ENCODE measurements around the gene BANP. TPM values are rescaled to one million over a fixed set of nuclear protein-coding genes. Genes with fewer than 3 reads are reported as not detected.
A peak's percentile ranks its signal among the peaks of the same experiment; 100 is the strongest.

BANP gene
- total and polyA plus RNA-seq, 2 donors (not counting 1 experiment from before 2014, with no cell fraction given): 9.3 to 31.0 TPM

GRCh38 chr16:88067530-88068411 is 116.5 kb downstream of the BANP start:
- H3K4me1 ChIP-seq (ENCODE audit: control insufficient read depth, extremely low read depth, insufficient read depth, low read length): peaks cover 20% of the 10 kb centered on the region
- no peaks in the 10 kb centered on the region for H3K79me2 ChIP-seq (ENCODE audit: control insufficient read depth, insufficient read depth, low read length)
- no peak overlapping the region for H3K27ac ChIP-seq (ENCODE audit: insufficient read depth, low read length)
- H3K9ac ChIP-seq (ENCODE audit: insufficient read depth, low read length): no peak overlapping the region
- H3K4me2 ChIP-seq (ENCODE audit: extremely low read depth, insufficient read depth, low read length): no peak overlapping the region
- no peaks in the 10 kb centered on the region for H3K9me3 ChIP-seq (ENCODE audit: control insufficient read depth, insufficient read depth, low read depth, low read length)
- no peak for DNase-seq (ENCODE audit: low read depth in 2 of 2)
- TF ChIP-seq EZH2 (IDR thresholded peaks at IDR 0.05; ENCODE audit: low read length, missing control alignments): no peak
- no peak overlapping the region for H2AFZ ChIP-seq (ENCODE audit: low read length)
- no peak overlapping the region for H3K4me3 ChIP-seq (replicated peaks in 1 of 4; ENCODE audit: control extremely low read depth in 1 of 4, insufficient read depth in 1 of 4, low read depth in 3 of 4, low read length in 4 of 4)
- peaks cover 4% of the 10 kb centered on the region for H3K36me3 ChIP-seq (ENCODE audit: control insufficient read depth, insufficient read depth, low read length)
- H4K20me1 ChIP-seq (ENCODE audit: control insufficient read depth, extremely low read depth, insufficient read depth, low read length): no peaks in the 10 kb centered on the region
- H3K27me3 ChIP-seq (ENCODE audit: control insufficient read depth, insufficient read depth, low read length): no peaks in the 10 kb centered on the region

DNA sequence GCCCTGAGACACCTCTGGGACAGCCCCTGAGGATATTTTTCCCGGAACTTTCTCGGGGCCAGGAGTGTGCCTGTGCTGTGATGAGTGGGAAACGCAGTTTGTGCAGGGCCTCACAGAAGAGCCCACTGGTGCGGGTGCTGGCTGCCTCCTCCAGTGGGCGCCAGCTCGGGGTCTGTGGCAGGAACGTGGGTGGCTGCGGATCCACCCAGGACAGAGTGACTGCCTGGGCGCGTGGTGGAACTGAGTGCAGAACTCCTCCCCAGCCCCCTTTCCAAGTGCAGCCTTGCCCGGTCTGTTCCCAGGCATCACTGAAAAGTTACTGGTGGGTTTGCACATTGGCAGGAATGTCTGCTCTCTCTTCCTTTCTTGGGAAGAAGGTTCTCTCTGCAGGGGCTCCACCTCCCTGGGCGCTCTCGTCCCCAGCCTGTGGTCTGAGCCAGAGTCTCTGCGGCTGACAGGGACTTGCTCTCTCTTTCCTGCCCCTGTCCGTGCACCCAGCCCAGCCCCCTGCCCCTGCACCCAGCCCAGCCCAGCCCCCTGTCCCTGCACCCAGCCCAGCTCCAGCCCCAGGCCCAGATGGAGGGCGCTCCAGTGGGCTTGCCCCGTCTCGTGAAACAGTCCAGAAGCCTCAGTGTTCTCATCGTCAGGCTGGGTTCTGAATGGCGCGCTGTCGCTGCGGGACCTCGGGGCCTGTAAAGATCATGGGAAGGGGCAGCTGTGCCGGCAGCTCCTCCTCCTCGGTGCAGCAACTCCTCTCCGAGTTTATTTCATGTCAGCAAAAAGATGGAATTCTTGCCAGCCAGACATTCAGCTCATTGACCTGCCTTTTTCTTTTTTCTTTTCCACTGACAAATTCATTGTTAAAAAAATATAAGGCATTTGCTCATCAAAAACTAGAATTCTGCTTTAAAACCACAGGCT is 117.5 kb downstream of the BANP start:
- Histone ChIP-seq H3K9ac (ENCODE audit: insufficient read depth, low read length) (no peak overlapping the region), H3K27ac (ENCODE audit: insufficient read depth, low read length) (no peak overlapping the region), H3K27me3 (ENCODE audit: control insufficient read depth, insufficient read depth, low read length) (no peaks in the 10 kb centered on the region), H3K79me2 (ENCODE audit: control insufficient read depth, insufficient read depth, low read length) (no peaks in the 10 kb centered on the region), H3K4me1 (ENCODE audit: control insufficient read depth, extremely low read depth, insufficient read depth, low read length) (peaks cover 11% of the 10 kb centered on the region), H3K9me3 (ENCODE audit: control insufficient read depth, insufficient read depth, low read depth, low read length) (no peaks in the 10 kb centered on the region), H4K20me1 (ENCODE audit: control insufficient read depth, extremely low read depth, insufficient read depth, low read length) (no peaks in the 10 kb centered on the region), H3K36me3 (ENCODE audit: control insufficient read depth, insufficient read depth, low read length) (peaks cover 4% of the 10 kb centered on the region), H3K4me2 (ENCODE audit: extremely low read depth, insufficient read depth, low read length) (no peak overlapping the region), H3K4me3 (replicated peaks in 1 of 4; ENCODE audit: control extremely low read depth in 1 of 4, insufficient read depth in 1 of 4, low read depth in 3 of 4, low read length in 4 of 4) (no peak overlapping the region), H2AFZ (ENCODE audit: low read length) (no peak overlapping the region)
- no peak for TF ChIP-seq EZH2 (IDR thresholded peaks at IDR 0.05; ENCODE audit: low read length, missing control alignments)
- TF ChIP-seq, protein P1, sequence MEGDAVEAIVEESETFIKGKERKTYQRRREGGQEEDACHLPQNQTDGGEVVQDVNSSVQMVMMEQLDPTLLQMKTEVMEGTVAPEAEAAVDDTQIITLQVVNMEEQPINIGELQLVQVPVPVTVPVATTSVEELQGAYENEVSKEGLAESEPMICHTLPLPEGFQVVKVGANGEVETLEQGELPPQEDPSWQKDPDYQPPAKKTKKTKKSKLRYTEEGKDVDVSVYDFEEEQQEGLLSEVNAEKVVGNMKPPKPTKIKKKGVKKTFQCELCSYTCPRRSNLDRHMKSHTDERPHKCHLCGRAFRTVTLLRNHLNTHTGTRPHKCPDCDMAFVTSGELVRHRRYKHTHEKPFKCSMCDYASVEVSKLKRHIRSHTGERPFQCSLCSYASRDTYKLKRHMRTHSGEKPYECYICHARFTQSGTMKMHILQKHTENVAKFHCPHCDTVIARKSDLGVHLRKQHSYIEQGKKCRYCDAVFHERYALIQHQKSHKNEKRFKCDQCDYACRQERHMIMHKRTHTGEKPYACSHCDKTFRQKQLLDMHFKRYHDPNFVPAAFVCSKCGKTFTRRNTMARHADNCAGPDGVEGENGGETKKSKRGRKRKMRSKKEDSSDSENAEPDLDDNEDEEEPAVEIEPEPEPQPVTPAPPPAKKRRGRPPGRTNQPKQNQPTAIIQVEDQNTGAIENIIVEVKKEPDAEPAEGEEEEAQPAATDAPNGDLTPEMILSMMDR (conservative IDR thresholded peaks at IDR 0.05 in 1 of 2, IDR thresholded peaks at IDR 0.05 in 1 of 2; ENCODE audit: low read depth in 1 of 2, low read length in 2 of 2): peak in 1 of 2 donors; percentile 7
- DNase-seq (ENCODE audit: low read depth in 2 of 2): no peak

GRCh38 chr16:88069397-88070168 is 118.3 kb downstream of the BANP start:
- no peak overlapping the region for H2AFZ ChIP-seq (ENCODE audit: low read length)
- no peak for TF ChIP-seq EZH2 (IDR thresholded peaks at IDR 0.05; ENCODE audit: low read length, missing control alignments)
- TF ChIP-seq, protein P1 (conservative IDR thresholded peaks at IDR 0.05 in 1 of 2, IDR thresholded peaks at IDR 0.05 in 1 of 2; ENCODE audit: low read depth in 1 of 2, low read length in 2 of 2): no peak
- H3K27me3 ChIP-seq (ENCODE audit: control insufficient read depth, insufficient read depth, low read length): no peaks in the 10 kb centered on the region
- H3K9me3 ChIP-seq (ENCODE audit: control insufficient read depth, insufficient read depth, low read depth, low read length): no peaks in the 10 kb centered on the region
- no peaks in the 10 kb centered on the region for H4K20me1 ChIP-seq (ENCODE audit: control insufficient read depth, extremely low read depth, insufficient read depth, low read length)
- H3K9ac ChIP-seq (ENCODE audit: insufficient read depth, low read length): no peak overlapping the region
- H3K27ac ChIP-seq (ENCODE audit: insufficient read depth, low read length): no peak overlapping the region
- H3K79me2 ChIP-seq (ENCODE audit: control insufficient read depth, insufficient read depth, low read length): no peaks in the 10 kb centered on the region
- peaks cover 4% of the 10 kb centered on the region for H3K36me3 ChIP-seq (ENCODE audit: control insufficient read depth, insufficient read depth, low read length)
- no peak overlapping the region for H3K4me2 ChIP-seq (ENCODE audit: extremely low read depth, insufficient read depth, low read length)
- no peak overlapping the region for H3K4me3 ChIP-seq (replicated peaks in 1 of 4; ENCODE audit: control extremely low read depth in 1 of 4, insufficient read depth in 1 of 4, low read depth in 3 of 4, low read length in 4 of 4)
- no peak for DNase-seq (ENCODE audit: low read depth in 2 of 2)
- peaks cover 3% of the 10 kb centered on the region for H3K4me1 ChIP-seq (ENCODE audit: control insufficient read depth, extremely low read depth, insufficient read depth, low read length)

Measured in fibroblast of lung (primary cell).